Stromal cell of bone marrow (primary cell): ENCODE measurements around the gene POLR2E.
"Not testable (repeated sequence)": the region's sequence is repeated elsewhere in the genome, so short reads cannot be mapped to it uniquely, and the experiment has no call there.

Source experiments
- DNase-seq: peaks from one replicate; pipeline ENCODE4 v3.0.0-alpha.2; 2012; ENCODE audit warnings: low read depth

The POLR2E gene

GRCh38 chr19:1094978-1095701 lies at the start of gene POLR2E:
POLR2E (minus strand) TSS chr19:1095375; CDS start chr19:1095315, 60 bp downstream.
- peak; percentile 96 for DNase-seq

GRCh38 chr19:1144741-1145140 lies 49.6 kb upstream of the POLR2E start:
- no peak for DNase-seq

GRCh38 chr19:1143828-1144399 lies 48.7 kb upstream of the POLR2E start:
- no peak for DNase-seq

- no peak for DNase-seq
Measured at GRCh38 chr19:1141944-1142343, 46.8 kb upstream of the POLR2E start.

- no peak for DNase-seq
Measured at GRCh38 chr19:1140272-1141027, 45.3 kb upstream of the POLR2E start.

GRCh38 chr19:1139126-1139525 lies 44.0 kb upstream of the POLR2E start:
- no peak for DNase-seq

- no peak for DNase-seq
Measured at GRCh38 chr19:1138121-1138520, 42.9 kb upstream of the POLR2E start.

- no peak for DNase-seq
Measured at GRCh38 chr19:1136621-1137317, 41.6 kb upstream of the POLR2E start.

- DNase-seq = no peak
Measured at GRCh38 chr19:1136201-1136600, 41.0 kb upstream of the POLR2E start.

- no peak for DNase-seq
Measured at GRCh38 chr19:1135454-1135853, 40.3 kb upstream of the POLR2E start.

GRCh38 chr19:1134431-1134830 lies 39.3 kb upstream of the POLR2E start:
- no peak for DNase-seq

- no peak for DNase-seq
Measured at GRCh38 chr19:1133471-1133929, 38.3 kb upstream of the POLR2E start.

GRCh38 chr19:1132552-1133383 lies 37.6 kb upstream of the POLR2E start:
- DNase-seq = no peak

GRCh38 chr19:1131718-1132551 lies 36.8 kb upstream of the POLR2E start:
- peak; percentile 90 for DNase-seq

- no peak for DNase-seq
Measured at GRCh38 chr19:1130771-1131717, 35.9 kb upstream of the POLR2E start.

- DNase-seq = no peak
Measured at GRCh38 chr19:1129535-1129934, 34.4 kb upstream of the POLR2E start.

GRCh38 chr19:1129084-1129483 lies 33.9 kb upstream of the POLR2E start:
- DNase-seq = not testable (repeated sequence)

- DNase-seq = no peak
Measured at GRCh38 chr19:1128106-1128505, 32.9 kb upstream of the POLR2E start.

GRCh38 chr19:1126984-1127760 lies 32.0 kb upstream of the POLR2E start:
- DNase-seq = no peak
